SK-N-MC (cell line): ENCODE measurements around the gene GNGT2.
"Not testable (repeated sequence)": the region's sequence is repeated elsewhere in the genome, so short reads cannot be mapped to it uniquely, and the experiment has no call there.

Source experiments
- DNase-seq: peaks from one replicate; pipeline ENCODE4 v3.0.0-alpha.2; 2011; ENCODE audit warnings: low read depth, low spot score
- H3K27ac ChIP-seq: fragments of 200-600 bp; sonication (generic); 2 replicates; pipeline ENCODE4 v1.5.1; 2016; ENCODE audit warnings: mixed run types
- H3K36me3 ChIP-seq: fragments of 200-600 bp; sonication (generic); 2 replicates; pipeline ENCODE4 v1.6.1; 2017; ENCODE audit warnings: antibody characterized with exemption, low read length, mixed read lengths; ENCODE audit not compliant: insufficient read depth
- H3K4me3 ChIP-seq: fragments of 200-600 bp; sonication (generic); 2 replicates; pipeline ENCODE4 v1.5.1; 2016
- H3K9ac ChIP-seq: fragments of 200-600 bp; sonication (generic); 2 replicates; pipeline ENCODE4 v1.8.0; 2017; ENCODE audit warnings: mixed run types, mixed read lengths; ENCODE audit not compliant: insufficient read length
- H3K9me3 ChIP-seq: fragments of 200-600 bp; sonication (generic); 2 replicates; pipeline ENCODE4 v1.6.1; 2017; ENCODE audit warnings: low read depth, mild to moderate bottlenecking, antibody characterized with exemption, low read length, moderate library complexity, mixed read lengths
- EZH2 ChIP-seq: fragments of 200-600 bp; sonication (generic); IDR thresholded peaks from one replicate; pipeline ENCODE4 v1.6.1; 2017; ENCODE audit warnings: antibody characterized with exemption
- FOXP2 ChIP-seq: optimal IDR thresholded peaks from 2 replicates; pipeline ENCODE3; 2011; ENCODE audit warnings: mild to moderate bottlenecking, moderate library complexity; ENCODE audit not compliant: insufficient read depth; ENCODE audit errors: extremely low read length, control extremely low read depth
- POLR2AphosphoS5 ChIP-seq: IDR thresholded peaks from 2 replicates; pipeline ENCODE4 v1.6.1; 2012; ENCODE audit warnings: mild to moderate bottlenecking, low read depth, low read length, borderline replicate concordance

The GNGT2 gene

GRCh38 chr17:49191917-49192741, 18.2 kb downstream of the GNGT2 start:
- Histone ChIP-seq H3K36me3 (no peaks in the 10 kb centered on the region), H3K27ac (peak overlapping the region; percentile 99), H3K9me3 (no peaks in the 10 kb centered on the region), H3K4me3 (peak overlapping the region; percentile 99), H3K9ac (peak overlapping the region; percentile 99)
- DNase-seq = peak; percentile 48
- TF ChIP-seq FOXP2 (peak; percentile 73), EZH2 (no peak)

GRCh38 chr17:49191409-49191916, 18.9 kb downstream of the GNGT2 start:
- DNase-seq = peak; percentile 53
- peak overlapping the region; percentile 99 for H3K27ac ChIP-seq
- no peaks in the 10 kb centered on the region for H3K9me3 ChIP-seq
- peak overlapping the region; percentile 99 for H3K4me3 ChIP-seq
- peak overlapping the region; percentile 99 for H3K9ac ChIP-seq
- no peaks in the 10 kb centered on the region for H3K36me3 ChIP-seq
- TF ChIP-seq EZH2 (no peak), POLR2AphosphoS5 (peak; percentile 60; the same call in 1 of the 2 replicates)

- no peaks in the 10 kb centered on the region for H3K9me3 ChIP-seq
- no peaks in the 10 kb centered on the region for H3K36me3 ChIP-seq
- peak overlapping the region; percentile 72 for H3K27ac ChIP-seq
- no peak for DNase-seq
- H3K4me3 ChIP-seq = peak overlapping the region; percentile 42; the same call in 1 of the 2 replicates
- H3K9ac ChIP-seq = no peak overlapping the region
- TF ChIP-seq EZH2 (no peak), POLR2AphosphoS5 (no peak), FOXP2 (no peak)
Observed at GRCh38 chr17:49190932-49191331, 19.4 kb downstream of the GNGT2 start.

- no peak for TF ChIP-seq POLR2AphosphoS5
- Histone ChIP-seq H3K9ac (no peak overlapping the region), H3K27ac (no peak overlapping the region), H3K9me3 (no peaks in the 10 kb centered on the region), H3K36me3 (no peaks in the 10 kb centered on the region), H3K4me3 (no peak overlapping the region)
- no peak for DNase-seq
Observed at GRCh38 chr17:49187301-49187700, 23.1 kb downstream of the GNGT2 start.

GRCh38 chr17:49185381-49185780, 25.0 kb downstream of the GNGT2 start:
- not testable (repeated sequence) for H3K9ac ChIP-seq, H3K4me3 ChIP-seq, DNase-seq, H3K9me3 ChIP-seq, H3K27ac ChIP-seq, H3K36me3 ChIP-seq

- not testable (repeated sequence) for H3K9me3 ChIP-seq
Observed at GRCh38 chr17:49184522-49184921, 25.9 kb downstream of the GNGT2 start.

GRCh38 chr17:49183801-49184200, 26.6 kb downstream of the GNGT2 start:
- no peak for DNase-seq
- TF ChIP-seq EZH2 (no peak), POLR2AphosphoS5 (no peak), FOXP2 (no peak)
- H3K9me3 ChIP-seq = no peaks in the 10 kb centered on the region

More at GRCh38 chr17:49184522-49184921, 25.9 kb downstream of the GNGT2 start:
- H3K9ac ChIP-seq, DNase-seq, H3K36me3 ChIP-seq, H3K4me3 ChIP-seq, H3K27ac ChIP-seq: not testable (repeated sequence)

GRCh38 chr17:49183341-49183740, 27.0 kb downstream of the GNGT2 start:
- TF ChIP-seq FOXP2 (no peak), EZH2 (no peak), POLR2AphosphoS5 (no peak)
- Histone ChIP-seq H3K9ac (no peak overlapping the region), H3K27ac (no peak overlapping the region), H3K9me3 (no peaks in the 10 kb centered on the region), H3K4me3 (no peak overlapping the region), H3K36me3 (no peaks in the 10 kb centered on the region)
- DNase-seq = no peak

More at GRCh38 chr17:49183801-49184200, 26.6 kb downstream of the GNGT2 start:
- no peak overlapping the region for H3K27ac ChIP-seq
- H3K36me3 ChIP-seq = no peaks in the 10 kb centered on the region
- H3K4me3 ChIP-seq = no peak overlapping the region
- H3K9ac ChIP-seq = no peak overlapping the region

GRCh38 chr17:49180998-49181635, 29.3 kb downstream of the GNGT2 start:
- Histone ChIP-seq H3K9me3 (no peaks in the 10 kb centered on the region; the same call in 1 of the 2 replicates), H3K4me3 (no peak overlapping the region)
- no peak for TF ChIP-seq EZH2
- TF ChIP-seq POLR2AphosphoS5 = no peak
- TF ChIP-seq FOXP2 = no peak

More at GRCh38 chr17:49180998-49181635, 29.3 kb downstream of the GNGT2 start:
- no peak for DNase-seq
- H3K27ac ChIP-seq = no peak overlapping the region
- H3K36me3 ChIP-seq = no peaks in the 10 kb centered on the region
- H3K9ac ChIP-seq = no peak overlapping the region
